Transverse colon (tissue), 4 donors: ENCODE measurements around the gene TTC28. TPM values are rescaled to one million over a fixed set of nuclear protein-coding genes. Genes with fewer than 3 reads are reported as not detected.

Source experiments
- DNase-seq: peaks from one replicate; pipeline ENCODE4 v3.0.0-alpha.2; 2019
- H3K27ac ChIP-seq, 4 donors: fragments of 200-600 bp; sonication (generic); 2 replicates each; pipeline ENCODE4 v1.5.1; 2016 to 2018; ENCODE audit warnings: inconsistent platforms in 4 of 4
- H3K27me3 ChIP-seq: fragments of 200-600 bp; sonication (generic); 2 replicates; pipeline ENCODE4 v1.5.1; 2017; ENCODE audit warnings: inconsistent platforms
- H3K36me3 ChIP-seq, 4 donors: fragments of 200-600 bp; sonication (generic); 2 replicates each; pipeline ENCODE4 v1.5.1; 2017 to 2019; ENCODE audit warnings: inconsistent platforms in 4 of 4
- H3K4me1 ChIP-seq, 4 donors: fragments of 200-600 bp; sonication (generic); 2 replicates each; pipeline ENCODE4 v1.5.1; 2017 to 2020; ENCODE audit warnings: inconsistent platforms in 4 of 4
- H3K4me3 ChIP-seq, 4 donors: fragments of 200-600 bp; sonication (generic); 1 replicate in 1 of 4; 2 replicates in 3 of 4; pipeline versions ENCODE4 v1.5.1 to v1.6.1; 2017 to 2019; ENCODE audit warnings: inconsistent platforms in 4 of 4
- H3K9me3 ChIP-seq, 2 donors: fragments of 200-600 bp; sonication (generic); 2 replicates each; pipeline ENCODE4 v1.5.1; 2017 to 2019; ENCODE audit warnings: inconsistent platforms in 2 of 2
- CTCF ChIP-seq, 5 experiments: fragments of 200-600 bp in 3 of 5; fragments of 450-650 bp in 2 of 5; sonication (generic) in 3 of 5; IDR thresholded peaks; 1 replicate in 2 of 5; 2 replicates in 3 of 5; pipeline ENCODE4 v1.5.1; 2016 to 2017; ENCODE audit warnings: antibody characterized with exemption in 5 of 5, inconsistent platforms in 3 of 5, mild to moderate bottlenecking in 2 of 5, moderate library complexity in 1 of 5
- EP300 ChIP-seq: sonication (generic); formaldehyde crosslinking; IDR thresholded peaks from one replicate; pipeline ENCODE4 v1.6.1; 2017; ENCODE audit warnings: antibody characterized with exemption, low read depth
- POLR2A ChIP-seq: fragments of 450-650 bp; IDR thresholded peaks from one replicate; pipeline ENCODE4 v1.6.1; 2016; ENCODE audit warnings: antibody characterized with exemption, mild to moderate bottlenecking, moderate library complexity
- POLR2AphosphoS5 ChIP-seq, 3 donors: sonication (generic); formaldehyde crosslinking; IDR thresholded peaks; one replicate each; pipeline ENCODE4 v1.6.1; 2016; ENCODE audit warnings: antibody characterized with exemption in 3 of 3
- WGBS, 2 donors: methylation state at CpG; one replicate each; pipeline ENCODE4 v1.1.5; 2018; ENCODE audit warnings: low coverage in 1 of 2; 5-methylcytosine and 5-hydroxymethylcytosine counted together
- in situ Hi-C, 4 donors: fragments of 200-750 bp; cut with MboI; loops; one replicate each; pipeline versions ENCODE4 v1.15.0 to v1.15.1; 2017; ENCODE audit warnings: low sequenced_read_pairs in 3 of 4, low pct_ligation_motif_present in 1 of 4, low pct_unique_long_range_greater_than_20kb in 1 of 4
- intact Hi-C: fragments of 100-400 bp; cut with DNase I; formaldehyde crosslinking; loops from one replicate; pipeline ENCODE4 v1.15.1; 2023; ENCODE audit warnings: low total_unique reads
- total RNA-seq, 4 donors: library from RNA; depleted of rRNA; stranded (reverse); fragments of >200 nt; gene quantifications; one replicate each; pipeline ENCODE4 v1.1.0, GENCODE V29; 2016

TTC28 gene
- total RNA-seq, 4 donors from 2014 or later: 7.6 to 84.2 (median 12.4) TPM

- no peak for DNase-seq
- H3K27me3 ChIP-seq: no peaks in the 10 kb centered on the region
- 85 to 89% methylated on average over 2 of the region's 2 CpGs for WGBS, 2 donors
- H3K9me3 ChIP-seq: no peaks in the 10 kb centered on the region
- no peaks in the 10 kb centered on the region for H3K36me3 ChIP-seq
- in situ Hi-C loops: no loop called here
- intact Hi-C loops: no loop called here
- H3K27ac ChIP-seq: no peak overlapping the region
- H3K4me1 ChIP-seq: peaks cover 0 to 6% (median 2%) of the 10 kb centered on the region in 4 donors
- H3K4me3 ChIP-seq: no peak overlapping the region
- TF ChIP-seq POLR2AphosphoS5 (IDR thresholded peaks at IDR 0.05) (no peak), POLR2A (no peak), EP300 (no peak), CTCF (IDR thresholded peaks at IDR 0.05) (no peak)
Measured at GRCh38 chr22:27948569-27948968, 731.1 kb downstream of the TTC28 start.

DNA sequence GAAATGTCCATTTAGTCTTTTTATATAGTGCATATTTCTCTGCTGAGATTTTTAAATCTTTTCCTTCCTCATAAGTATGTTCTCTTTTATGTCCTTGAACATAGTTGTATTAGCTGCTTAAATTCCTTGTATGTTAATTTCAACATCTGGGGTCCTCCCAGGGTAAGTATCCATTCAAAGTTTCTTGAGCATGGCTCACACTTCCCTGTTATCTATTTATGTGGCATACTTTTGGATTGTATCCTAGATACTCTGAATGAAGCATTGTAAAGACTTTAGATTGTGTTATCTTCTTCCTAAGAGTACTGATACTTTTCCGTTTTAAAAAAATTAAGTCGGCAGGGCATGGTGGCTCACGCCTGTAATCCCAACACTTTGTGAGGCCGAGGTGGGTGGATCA, 732.2 kb downstream of the TTC28 start:
- in situ Hi-C loops: no loop called here
- no peak for TF ChIP-seq POLR2A
- TF ChIP-seq CTCF (IDR thresholded peaks at IDR 0.05): no peak
- no peak for TF ChIP-seq POLR2AphosphoS5 (IDR thresholded peaks at IDR 0.05)
- no peak for TF ChIP-seq EP300
- intact Hi-C loops: no loop called here
- Histone ChIP-seq H3K9me3 (no peaks in the 10 kb centered on the region), H3K27ac (no peak overlapping the region), H3K4me3 (no peak overlapping the region), H3K27me3 (no peaks in the 10 kb centered on the region), H3K36me3 (no peaks in the 10 kb centered on the region), H3K4me1 (peaks cover 0 to 6% (median 2%) of the 10 kb centered on the region in 4 donors)
- 96 to 100% methylated on average over 1 to 4 of the region's 4 CpGs for WGBS, 2 donors
- no peak for DNase-seq

- Histone ChIP-seq H3K4me3 (no peak overlapping the region), H3K9me3 (no peaks in the 10 kb centered on the region), H3K36me3 (no peaks in the 10 kb centered on the region), H3K4me1 (no peaks in the 10 kb centered on the region), H3K27ac (no peak overlapping the region), H3K27me3 (no peaks in the 10 kb centered on the region)
- TF ChIP-seq POLR2AphosphoS5 (IDR thresholded peaks at IDR 0.05) (no peak), POLR2A (no peak), EP300 (no peak), CTCF (IDR thresholded peaks at IDR 0.05) (no peak)
- in situ Hi-C loops (no loop called here), intact Hi-C loops (no loop called here)
- no peak for DNase-seq
Measured at GRCh38 chr22:27941143-27941542, 738.5 kb downstream of the TTC28 start.

- intact Hi-C loops: no loop called here
- Histone ChIP-seq H3K9me3 (no peaks in the 10 kb centered on the region), H3K27ac (no peak overlapping the region), H3K4me3 (no peak overlapping the region), H3K27me3 (no peaks in the 10 kb centered on the region), H3K4me1 (no peaks in the 10 kb centered on the region), H3K36me3 (no peaks in the 10 kb centered on the region)
- no peak for TF ChIP-seq CTCF (IDR thresholded peaks at IDR 0.05)
- no peak for TF ChIP-seq POLR2AphosphoS5 (IDR thresholded peaks at IDR 0.05)
- no peak for TF ChIP-seq POLR2A
- TF ChIP-seq EP300: no peak
- in situ Hi-C loops: no loop called here
- no peak for DNase-seq
- 88% methylated on average over 1 to 2 of the region's 2 CpGs for WGBS, 2 donors
Measured at GRCh38 chr22:27937453-27937852, 742.2 kb downstream of the TTC28 start.
